ENCODE data around the gene SLC22A17.

DNA sequence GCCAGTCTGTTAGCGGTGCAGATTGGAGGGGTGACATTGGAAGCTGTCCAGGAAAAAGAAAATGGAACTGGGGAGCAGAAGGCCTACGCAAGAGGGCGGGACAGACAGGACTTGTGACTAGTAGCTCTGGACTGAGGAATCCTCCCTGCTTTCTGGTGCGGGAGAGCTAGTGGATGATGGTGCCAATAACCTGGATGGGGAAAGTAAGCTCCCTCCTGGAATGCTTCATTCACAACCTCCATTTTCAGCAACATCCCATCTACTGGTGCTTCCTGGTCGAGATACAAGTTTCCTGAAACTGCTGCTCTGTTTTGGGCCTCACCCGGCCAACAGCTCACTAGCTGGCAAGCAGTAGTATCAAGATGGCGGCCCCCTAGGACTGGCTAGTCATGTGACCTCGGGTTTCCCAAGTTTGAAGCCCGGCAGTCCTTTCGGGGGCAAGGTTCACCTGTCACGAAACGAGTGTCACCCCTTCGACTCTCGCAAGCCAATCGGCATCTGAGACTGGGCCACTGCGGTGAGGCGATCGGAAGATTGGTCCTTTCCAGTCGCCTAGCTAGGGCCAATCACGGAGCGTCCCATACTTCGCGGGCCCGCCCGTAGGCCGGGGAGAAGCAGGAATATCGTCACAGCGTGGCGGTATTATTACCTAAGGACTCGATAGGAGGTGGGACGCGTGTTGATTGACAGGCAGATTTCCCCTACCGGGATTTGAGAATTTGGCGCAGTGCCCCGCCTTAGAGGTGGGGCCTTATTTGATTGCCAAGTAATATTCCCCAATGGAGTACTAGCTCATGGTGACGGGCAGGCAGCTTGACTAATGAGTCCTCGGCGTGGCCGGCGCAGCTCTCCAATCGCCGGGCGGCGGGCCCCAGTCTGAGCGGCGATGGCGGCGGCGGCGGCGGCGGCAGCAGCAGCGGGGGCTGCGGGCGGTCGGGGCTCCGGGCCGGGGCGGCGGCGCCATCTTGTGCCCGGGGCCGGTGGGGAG lies 31.8 kb downstream of the SLC22A17 start, which contains the start of gene PABPN1:
- TF ChIP-seq CTCF (IDR thresholded peaks at IDR 0.05) (no peak), POLR2AphosphoS5 (IDR thresholded peaks at IDR 0.05) (peak; percentile 86), POLR2A (IDR thresholded peaks at IDR 0.05) (peak; percentile 6 to 64)

Measured in gastroesophageal sphincter (tissue), 3 donors.